AG08395 (cell line): ENCODE measurements around the gene HOMER2.
"Not testable (repeated sequence)": the region's sequence is repeated elsewhere in the genome, so short reads cannot be mapped to it uniquely, and the experiment has no call there.

Experiments
- DNase-seq: peaks from one replicate; pipeline ENCODE4 v3.0.0; 2012; ENCODE audit warnings: mixed read lengths, low spot score

HOMER2 gene

DNA sequence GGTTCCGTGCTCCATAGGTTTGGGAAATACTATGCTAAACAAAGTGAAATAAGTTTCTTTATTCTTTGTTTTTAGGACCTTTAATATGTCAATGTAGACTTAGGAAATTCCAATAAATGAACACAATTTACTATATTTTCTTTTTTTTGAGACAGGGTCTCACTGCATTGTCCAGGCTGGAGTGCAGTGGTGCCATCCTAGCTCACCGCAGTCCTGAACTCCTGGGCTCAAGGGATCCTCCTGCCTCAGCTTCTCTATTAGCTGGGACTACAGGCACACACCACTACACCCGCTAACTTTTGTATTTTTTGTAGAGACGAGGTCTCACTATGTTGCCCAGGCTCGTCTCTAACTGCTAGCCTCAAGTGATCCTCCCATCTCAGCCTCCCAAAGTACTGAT lies 12.4 kb upstream of the HOMER2 start:
- no peak for DNase-seq

DNA sequence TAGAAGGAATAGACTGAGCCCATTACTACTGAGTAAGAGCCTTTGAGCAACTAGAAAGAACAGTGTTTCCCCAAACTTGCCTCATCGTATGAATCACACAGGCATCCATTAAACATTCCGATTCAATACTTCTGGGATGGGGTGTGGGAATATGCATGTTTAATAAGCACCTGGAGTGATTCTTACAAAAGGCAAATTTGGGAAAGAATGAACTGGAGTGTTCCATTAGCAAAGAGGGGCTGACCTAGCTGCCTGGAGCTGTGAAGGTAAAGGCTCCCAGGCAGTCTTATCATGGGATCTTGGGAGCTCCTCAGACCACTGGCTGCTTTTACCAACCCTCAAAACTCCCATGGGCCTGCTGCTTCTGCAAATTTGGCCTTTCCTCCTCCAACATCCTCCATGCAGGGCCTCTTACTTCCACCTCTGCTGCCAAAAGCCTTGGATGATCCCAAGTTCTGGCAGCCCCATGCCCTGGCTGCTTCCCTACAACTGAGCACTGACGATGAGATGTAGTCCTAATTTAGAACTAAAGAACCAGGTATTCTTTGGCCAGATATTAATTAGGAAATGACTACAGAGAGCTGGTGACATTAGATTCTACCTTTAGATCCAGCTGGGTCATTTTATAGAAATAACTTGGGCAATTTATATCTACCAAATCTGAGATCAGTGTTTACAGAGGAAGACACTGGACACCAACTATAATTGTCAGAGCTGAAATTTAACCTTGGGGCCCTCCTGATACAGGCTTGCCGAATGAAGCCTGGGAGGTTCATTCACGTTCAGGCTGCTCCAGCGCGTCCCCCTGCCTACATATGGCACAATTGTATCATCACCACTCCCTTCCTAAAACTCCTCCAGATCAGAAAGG lies 11.2 kb upstream of the HOMER2 start:
- no peak for DNase-seq

DNA sequence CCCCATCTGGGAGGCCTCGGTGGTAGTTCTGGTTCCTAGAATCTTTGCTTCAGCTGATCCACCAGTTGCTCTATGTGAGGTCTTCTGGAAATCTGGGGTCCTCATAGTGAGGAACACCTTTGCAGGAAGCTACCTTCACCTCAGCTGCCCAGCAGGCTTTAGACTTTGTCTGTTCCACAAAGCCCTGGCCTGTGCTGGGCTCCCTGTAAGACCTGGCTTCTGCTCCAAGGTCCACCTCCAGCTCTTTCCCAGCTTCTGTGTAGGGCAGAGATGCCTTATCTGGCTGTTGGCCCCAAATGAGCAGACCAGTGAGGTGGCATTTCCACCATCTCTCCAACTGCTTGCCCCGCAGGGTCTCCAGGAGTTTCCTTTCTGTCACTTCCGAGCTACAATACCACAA lies 8.2 kb upstream of the HOMER2 start:
- no peak for DNase-seq

DNA sequence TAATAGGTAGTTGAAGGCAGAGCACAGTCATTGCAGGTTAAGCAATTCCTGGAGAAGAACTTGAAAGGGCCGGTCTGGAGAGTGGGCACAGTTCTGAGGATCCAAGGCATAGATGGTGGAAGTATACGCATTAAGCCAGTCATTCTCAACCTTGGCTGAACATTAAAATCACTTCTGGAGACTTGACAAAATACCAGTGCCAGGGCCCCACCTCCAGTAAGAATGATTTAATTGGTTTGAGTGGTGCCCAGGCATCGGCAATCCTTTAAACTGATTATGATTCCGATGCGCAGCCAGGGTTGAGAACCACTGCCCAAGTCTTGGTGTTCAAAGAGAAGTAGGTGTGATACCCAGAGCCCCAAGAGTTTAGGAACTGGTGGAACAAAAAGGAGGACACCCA lies 6.9 kb upstream of the HOMER2 start:
- DNase-seq, result no peak

DNA sequence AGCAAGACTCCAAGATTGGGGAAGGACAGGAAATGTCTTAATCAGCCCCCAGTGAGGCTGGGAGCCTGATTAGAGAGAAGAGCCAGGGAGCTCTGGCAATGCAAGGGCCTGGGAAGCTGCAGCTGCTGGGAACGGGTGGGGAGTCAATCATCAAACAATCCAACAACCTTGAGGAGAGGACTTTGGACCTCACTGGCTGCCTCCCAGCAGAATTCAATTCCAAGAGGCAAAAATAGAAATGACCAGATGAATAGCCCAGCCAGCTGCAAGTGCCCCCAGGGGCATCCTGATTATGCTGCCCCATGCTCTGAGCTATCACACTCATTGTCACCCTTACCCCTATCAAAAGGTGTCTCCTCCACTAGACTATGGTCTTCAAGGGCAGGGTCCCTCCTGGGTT lies 6.1 kb upstream of the HOMER2 start:
- no peak for DNase-seq

DNA sequence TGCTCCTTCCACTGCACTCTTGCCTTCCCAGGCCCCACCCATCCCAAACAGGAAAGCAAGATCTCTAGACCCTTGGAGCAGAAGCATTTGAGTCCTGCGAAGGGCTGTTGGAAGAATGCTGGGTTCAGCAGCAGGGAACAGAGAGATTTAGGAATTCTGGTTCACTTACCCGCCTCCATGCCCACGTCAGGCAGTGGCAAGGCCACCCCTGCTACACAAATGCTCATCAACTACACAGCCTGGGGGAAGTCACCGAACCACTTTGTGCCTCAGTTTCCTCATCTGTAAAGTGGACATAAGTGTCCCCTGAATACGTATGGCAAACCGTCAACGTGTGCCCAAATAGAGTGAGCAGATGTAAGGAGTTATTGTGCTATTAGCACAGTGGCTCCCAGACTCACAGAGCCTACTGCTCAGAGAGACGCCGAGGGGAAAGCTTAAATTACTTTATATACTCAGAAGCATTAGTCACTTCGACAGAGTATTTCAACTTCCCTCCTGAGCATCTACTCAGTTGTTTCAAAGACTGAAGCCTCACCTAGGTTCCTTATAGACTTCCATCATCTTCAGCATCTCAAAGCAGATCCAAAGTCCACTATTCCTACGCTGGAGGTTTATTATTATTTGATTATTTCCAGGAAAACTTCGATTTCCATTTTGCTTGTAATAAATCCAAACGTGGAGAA lies 905 bp downstream of the HOMER2 start:
- peak; percentile 57 for DNase-seq

DNA sequence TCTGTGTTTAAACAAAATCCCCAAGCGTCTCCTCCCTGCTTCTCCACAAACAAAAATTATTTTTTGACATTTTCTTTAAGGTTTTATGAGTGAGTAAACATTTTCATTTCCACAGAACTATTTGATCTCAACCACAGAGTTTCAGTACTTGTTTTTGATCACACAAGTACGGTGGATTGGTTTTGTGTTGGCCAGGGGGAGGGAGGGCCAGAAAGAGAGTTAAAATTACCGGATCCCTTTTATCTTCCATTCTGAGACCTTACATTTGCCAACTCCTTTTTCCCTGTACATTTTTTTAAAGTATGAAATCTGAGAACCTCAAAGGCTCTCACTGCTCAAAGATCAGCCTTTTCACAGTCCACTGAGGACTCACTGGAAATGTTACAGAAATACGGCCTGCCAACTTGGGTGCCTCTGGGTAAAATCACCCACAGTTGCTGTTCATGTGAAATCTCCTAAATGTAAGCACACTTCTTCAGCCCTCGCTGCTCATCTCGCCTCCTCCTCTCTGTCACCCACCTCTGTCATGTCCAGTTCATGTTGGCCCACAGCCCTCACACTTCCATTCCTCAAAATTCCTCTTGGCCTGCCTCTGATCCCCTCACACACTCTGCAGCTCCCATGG lies 1.7 kb downstream of the HOMER2 start:
- no peak for DNase-seq

DNA sequence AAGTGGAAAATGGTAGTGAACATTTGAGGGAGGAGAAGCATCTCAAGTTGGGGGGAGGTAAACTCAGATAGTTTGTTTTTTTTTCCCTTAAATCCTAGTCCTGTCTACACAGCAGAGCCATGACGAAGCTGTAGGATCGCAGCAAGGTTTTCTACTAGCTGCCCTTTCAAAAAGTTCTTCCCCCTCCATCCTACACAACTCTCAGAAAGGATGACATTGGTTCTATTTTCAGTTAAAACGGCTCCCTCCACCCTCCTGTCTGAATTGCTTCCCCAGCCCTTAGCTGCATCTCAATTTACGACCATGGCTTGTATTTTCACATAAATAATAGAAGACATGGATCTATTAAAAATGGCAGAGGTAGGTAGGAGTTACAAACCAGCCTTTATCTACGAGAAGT lies 2.2 kb downstream of the HOMER2 start:
- DNase-seq, result no peak

DNA sequence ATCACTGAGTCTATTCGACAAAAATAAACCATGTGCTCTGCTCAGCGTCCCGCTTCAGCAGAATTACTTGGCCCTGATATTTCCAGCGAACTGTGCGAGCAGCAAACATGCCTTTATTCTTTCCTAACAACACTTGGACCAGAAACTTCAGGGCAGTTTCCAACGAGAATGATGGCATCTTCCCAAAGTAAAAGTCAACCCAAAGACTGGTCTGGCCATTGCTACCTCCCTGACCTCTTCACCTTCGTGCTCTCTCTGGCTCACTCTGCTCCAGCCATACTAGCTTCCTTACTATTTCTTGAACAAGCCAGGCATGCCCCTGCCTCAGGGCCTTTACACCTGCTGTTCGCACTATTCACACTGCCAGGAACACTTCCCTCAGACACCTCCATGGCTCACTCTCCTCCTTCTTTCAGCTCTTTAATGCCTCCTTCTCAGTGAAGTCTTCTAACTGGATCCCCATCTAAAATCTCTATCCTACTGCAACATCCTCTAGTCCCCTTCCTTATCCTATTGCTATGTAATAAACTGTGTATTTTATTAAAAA lies 6.3 kb downstream of the HOMER2 start:
- no peak for DNase-seq

DNA sequence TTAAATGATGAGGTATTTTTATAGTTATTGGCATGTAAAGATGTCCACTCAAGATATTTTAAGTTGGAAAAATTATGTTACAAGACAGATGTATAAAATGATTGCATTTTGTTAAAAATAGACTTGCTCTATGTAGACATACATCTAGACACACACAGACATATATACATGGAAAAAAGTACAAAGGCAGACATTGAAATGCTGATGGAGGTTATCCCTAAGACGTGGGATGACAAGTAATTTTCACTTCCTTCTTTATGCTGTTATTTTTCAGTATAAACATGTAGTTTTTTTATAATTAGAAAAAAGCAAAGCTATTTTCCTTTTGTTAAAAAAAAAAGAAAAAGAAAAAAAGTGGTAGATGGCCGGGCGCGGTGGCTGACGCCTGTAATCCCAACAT lies 7.2 kb downstream of the HOMER2 start:
- no peak for DNase-seq

DNA sequence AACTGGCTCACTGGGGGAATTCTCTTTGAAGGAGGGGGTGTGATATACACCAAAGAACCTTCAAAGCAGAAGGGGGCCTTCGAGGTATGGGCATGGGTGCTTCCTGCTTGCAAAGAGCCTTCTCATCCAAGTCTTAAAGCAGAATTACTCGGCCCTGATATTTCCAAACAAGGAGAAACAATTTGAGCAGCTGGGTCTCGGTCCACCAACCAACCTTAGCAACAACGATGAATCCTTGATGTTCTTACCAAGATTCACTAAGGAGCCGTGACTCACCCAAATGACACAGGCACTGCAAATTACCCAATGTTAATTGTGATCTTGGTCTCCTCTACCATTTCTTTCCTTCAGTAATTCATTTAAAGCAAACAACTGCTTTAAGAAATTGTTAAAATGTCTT lies 7.7 kb downstream of the HOMER2 start:
- peak; percentile 63 for DNase-seq

DNA sequence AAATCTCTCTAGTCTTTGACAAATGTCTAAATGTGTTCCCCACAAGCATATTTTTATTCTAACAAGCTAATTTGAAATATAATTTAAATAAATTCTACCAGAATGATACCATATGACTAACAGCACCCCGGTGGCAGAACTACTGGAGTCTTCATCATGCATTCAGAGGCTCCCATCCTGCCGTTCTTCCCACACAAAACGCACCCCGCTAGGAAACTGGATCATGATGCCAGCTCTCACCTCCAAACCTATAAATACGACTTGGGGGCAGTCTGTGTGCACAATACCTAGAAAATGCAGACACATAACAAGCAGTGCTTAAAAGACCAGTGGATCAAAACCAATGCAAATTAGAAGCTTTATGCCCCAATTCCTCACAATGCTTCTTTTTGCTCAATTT lies 8.5 kb downstream of the HOMER2 start:
- no peak for DNase-seq

DNA sequence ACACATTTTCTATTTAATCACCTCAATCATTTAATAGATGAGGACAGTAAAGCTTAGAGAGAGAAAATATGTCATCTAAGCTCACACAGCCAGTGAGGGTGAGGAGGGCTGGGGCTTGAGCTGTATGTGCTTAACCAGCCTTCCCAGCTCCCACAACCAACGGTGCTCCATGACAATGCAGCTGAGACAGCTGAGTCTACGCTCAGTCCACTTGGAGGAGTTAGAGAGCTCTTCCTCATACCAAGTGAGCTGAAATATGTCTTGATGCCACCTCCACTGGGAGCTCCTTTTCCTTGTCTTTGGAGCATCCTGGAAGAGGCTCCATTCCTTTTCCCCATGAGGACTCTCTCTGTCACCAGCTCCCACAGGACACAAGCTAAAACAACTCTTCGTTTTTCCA lies 9.3 kb downstream of the HOMER2 start:
- no peak for DNase-seq

DNA sequence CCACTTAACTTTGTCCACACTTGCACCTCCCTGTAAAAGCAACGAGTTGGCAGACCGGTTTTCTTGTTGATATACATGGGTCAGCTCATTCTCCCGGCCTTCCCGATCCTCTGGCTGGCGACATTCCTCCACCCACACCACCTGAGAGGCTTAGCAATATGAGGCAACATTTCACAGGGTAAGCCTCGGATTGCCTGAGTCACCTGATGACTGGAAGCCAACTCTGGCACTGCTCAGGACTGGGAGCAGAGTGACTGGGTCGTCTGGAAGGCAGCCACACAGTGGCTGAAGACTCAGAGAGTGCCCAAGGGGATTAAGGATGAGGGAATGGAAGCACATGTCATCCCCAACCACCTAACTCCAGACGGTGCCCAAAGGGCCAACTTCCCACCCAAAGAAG lies 9.8 kb downstream of the HOMER2 start:
- DNase-seq, result peak; percentile 65

DNA sequence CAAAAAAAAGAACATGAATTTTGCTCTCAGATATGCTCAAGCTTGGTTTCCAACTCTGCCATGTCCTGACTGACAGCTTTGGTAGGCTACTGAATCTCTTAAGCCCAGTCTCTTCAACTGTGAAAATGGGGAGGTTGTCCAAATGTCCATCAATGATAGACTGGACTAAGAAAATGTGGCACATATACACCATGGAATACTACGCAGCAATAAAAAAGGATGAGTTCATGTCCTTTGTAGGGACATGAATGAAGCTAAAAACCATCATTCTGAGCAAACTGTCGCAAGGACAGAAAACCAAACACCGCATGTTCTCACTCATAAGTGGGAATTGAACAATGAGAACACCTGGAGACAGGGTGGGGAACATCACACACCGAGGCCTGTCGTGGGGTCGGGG lies 12.8 kb downstream of the HOMER2 start:
- not testable (repeated sequence) for DNase-seq

DNA sequence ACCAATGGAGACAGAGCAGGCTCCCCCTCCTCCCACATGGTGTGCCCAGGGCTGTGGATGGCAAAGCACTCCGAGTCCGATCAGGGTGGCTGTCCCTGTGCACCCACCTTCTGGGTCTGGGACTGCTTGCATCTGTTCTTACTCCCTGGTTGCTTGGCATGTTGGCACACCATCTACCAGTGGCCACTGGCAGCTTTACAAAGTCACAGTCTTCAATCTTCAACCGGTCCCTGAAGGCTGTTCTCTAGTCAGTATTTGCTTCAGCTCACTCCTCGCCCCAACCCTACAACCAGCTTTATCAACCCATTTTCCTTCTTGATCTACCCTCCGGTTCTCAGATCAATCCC lies 14.8 kb downstream of the HOMER2 start:
- no peak for DNase-seq

DNA sequence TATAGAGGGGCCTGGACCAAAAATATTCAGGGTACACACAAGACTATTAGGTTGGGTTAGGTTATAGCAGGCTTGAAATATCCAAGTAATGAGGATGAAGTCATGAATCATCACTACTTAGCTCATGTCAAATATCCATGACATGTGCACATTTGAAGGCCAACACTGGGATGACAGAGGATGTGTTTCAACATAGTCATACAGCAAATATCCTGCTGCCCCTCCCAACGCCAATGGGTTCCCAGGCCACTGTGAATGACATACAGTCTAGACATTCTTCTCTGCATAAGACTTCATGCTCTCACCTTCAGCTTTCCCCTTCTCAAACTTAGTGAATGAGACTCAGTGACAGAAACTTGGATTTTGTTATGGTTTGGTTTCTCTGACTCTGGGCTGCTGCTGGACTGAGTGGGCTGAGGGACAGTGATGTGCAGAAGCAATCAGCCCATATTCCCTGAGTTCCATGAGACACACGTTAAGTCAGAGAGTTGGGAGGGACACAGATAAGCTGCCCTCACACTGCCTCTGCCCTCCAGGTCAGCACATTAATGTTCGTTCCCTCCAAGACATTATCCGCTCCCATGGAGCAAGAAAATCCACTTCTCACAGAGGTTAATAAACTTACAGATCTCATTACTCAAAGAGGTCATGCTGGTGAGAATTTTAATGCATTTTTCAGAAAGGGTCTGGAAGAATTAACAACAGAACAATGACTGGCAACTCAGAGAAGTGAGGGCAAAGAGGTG lies 15.4 kb downstream of the HOMER2 start:
- peak; percentile 68 for DNase-seq

DNA sequence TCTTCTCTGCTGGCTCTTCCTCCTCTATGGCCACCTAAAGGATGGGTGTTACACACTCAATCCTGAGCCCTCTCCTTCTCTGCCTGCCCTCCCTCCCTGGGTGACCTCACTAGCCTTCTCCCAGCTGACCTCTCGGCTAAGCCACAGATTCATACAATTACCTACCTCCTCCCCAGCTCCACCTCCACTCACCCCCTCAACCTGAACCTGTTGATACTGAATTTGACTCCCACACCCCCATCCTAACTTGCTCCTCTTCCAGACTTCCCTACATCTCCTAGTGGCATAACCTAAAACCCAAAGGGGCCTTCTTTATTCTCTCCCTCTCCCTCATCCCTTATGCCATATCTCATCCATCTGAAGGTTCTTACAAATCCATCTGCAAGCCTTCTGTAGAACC lies 17.1 kb downstream of the HOMER2 start:
- DNase-seq, result no peak

DNA sequence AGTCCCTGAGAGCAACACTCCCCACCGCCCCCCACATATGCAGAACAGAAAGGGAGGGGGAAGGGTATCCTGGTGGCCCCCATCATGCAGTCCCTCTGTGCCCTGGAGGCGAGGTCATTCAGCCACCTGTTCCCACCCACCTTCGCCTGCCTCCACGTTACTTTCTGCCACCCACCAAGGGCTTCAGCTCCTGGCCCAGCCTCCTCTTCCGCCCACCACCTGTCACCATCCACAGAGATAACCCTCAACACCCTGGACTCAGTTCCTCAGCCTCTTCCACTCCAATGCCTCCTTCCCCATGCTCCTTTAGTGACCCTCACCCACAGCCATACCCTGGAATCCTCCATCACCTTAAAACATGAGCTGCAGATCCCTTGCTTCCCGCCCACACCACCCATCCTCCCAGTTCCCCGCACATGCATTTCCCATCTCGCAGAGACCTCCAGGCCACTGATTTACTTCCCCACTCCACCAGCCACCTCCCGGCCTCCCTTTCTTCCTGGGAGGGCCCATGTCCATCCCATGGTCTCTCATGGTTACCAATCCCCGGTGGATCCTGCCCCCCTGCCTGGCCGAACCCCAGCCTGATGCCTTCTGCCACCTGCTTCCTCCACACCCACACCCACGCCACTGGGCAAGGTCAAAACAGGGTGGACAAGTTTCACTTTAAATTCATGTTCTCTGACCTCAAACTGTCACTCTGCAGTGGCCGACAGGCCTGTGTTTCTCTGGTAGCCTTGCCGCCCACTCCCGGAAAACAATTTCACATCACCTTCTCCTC lies 18.2 kb downstream of the HOMER2 start:
- no peak for DNase-seq

DNA sequence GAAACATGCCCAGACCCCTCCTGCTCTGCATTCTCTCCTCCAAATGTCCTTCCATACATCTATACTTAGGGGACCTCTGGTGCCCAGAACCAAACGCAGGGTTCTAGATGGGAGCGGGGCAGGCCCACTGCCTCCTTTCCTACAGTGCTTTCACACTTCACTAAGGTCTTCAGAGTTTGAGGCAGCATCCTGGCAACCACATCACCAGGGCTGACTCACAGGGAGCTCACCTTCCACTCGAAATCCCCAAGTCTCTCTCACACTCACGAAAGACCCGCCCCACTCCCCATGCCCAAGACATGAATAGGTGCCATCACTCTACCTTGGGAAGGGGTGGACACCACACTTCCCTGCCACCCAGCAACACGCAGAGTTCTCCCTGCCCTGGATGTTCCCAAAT lies 18.9 kb downstream of the HOMER2 start:
- DNase-seq, result no peak

DNA sequence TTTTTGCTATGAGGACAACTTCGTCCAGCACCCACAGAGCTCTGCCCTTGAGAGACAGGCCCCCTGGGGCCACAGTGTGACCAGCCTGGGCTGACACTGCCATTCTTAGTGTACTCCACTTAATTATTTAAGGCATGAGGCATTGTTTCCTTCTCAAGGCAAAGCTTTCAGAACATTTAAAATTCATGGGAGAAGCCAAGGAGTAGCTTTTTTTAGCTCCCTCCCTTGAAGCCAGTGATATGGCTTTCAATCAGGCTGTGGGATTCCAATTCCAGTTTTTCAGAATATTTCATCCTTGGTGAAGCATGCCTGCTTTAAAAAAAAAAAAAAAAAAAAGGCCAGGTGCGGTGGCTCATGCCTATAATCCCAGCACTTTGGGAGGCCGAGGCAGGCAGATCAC lies 21.3 kb downstream of the HOMER2 start:
- DNase-seq, result no peak

DNA sequence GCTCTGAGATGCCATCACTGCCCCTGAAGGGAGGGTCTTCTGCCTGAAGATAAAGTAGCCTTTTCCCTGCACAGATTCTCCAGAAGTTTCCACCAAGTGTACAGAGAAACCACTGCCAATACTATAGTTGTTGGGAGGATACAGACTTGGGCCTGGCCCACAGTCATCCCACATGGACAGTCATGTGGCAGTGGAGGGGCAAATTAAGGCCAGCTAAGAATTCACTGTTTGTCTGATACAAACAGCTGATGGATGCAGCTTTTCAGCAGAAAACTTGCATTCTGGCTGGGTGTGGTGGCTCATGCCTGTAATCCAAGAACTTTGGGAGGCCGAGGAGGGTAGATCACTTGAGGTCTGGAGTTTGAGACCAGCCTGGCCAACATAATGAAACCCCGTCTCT lies 22.1 kb downstream of the HOMER2 start:
- no peak for DNase-seq
